Breast epithelium (tissue), 3 donors: ENCODE measurements around the gene BCL6.

ENCODE experiments used
- POLR2AphosphoS5 ChIP-seq, 3 donors: sonication (generic); formaldehyde crosslinking; IDR thresholded peaks; one replicate each; pipeline ENCODE4 v1.6.1; 2017; ENCODE audit warnings: antibody characterized with exemption in 3 of 3
- TF ChIP-seq, protein P1 (sequence below), 3 donors: fragments of 450-650 bp; IDR thresholded peaks; one replicate each; pipeline ENCODE4 v1.5.1; 2016 to 2017; ENCODE audit warnings: antibody characterized with exemption in 3 of 3, mild to moderate bottlenecking in 3 of 3, moderate library complexity in 3 of 3

DNA sequence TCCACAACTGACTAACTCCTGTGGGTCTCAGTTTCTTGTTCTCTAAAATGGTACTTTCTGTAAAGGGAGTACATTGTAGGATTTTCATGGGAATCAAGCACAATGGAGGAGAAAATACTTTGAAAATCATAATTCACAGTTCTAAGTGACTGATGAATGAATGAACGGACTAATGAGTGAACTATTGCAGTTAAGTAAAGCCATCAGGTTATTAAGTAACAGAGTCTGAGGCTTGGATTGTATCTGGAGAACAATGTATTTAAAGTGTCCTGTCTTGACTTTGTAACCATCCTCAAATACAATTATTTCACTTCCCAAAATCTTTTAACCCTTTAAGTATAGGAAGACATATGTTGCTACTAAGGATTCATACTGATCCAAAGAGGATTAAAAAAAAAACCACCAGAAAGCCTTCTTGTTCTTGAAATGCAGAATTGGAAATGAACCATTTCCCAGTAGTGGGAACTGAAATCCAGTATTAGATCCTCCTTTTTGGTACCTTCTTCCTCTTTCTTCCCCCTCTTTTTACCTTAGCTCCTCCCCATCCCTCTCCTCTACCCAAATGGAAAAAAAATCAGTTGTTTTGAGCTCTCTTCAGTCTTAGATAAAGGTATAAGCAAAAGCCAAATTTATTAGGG lies 13.2 kb upstream of the BCL6 start:
- no peak for TF ChIP-seq POLR2AphosphoS5 (IDR thresholded peaks at IDR 0.05)
- TF ChIP-seq, protein P1, sequence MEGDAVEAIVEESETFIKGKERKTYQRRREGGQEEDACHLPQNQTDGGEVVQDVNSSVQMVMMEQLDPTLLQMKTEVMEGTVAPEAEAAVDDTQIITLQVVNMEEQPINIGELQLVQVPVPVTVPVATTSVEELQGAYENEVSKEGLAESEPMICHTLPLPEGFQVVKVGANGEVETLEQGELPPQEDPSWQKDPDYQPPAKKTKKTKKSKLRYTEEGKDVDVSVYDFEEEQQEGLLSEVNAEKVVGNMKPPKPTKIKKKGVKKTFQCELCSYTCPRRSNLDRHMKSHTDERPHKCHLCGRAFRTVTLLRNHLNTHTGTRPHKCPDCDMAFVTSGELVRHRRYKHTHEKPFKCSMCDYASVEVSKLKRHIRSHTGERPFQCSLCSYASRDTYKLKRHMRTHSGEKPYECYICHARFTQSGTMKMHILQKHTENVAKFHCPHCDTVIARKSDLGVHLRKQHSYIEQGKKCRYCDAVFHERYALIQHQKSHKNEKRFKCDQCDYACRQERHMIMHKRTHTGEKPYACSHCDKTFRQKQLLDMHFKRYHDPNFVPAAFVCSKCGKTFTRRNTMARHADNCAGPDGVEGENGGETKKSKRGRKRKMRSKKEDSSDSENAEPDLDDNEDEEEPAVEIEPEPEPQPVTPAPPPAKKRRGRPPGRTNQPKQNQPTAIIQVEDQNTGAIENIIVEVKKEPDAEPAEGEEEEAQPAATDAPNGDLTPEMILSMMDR (IDR thresholded peaks at IDR 0.05) = no peak
